Mesenchymal stem cell (in vitro differentiated cells and primary cell): ENCODE data around the gene WFDC13.
"Not testable (repeated sequence)": the region's sequence is repeated elsewhere in the genome, so short reads cannot be mapped to it uniquely, and the experiment has no call there.

ENCODE experiments used
- DNase-seq: peaks from one replicate; pipeline ENCODE4 v3.0.0-alpha.2; 2013
- H2AFZ ChIP-seq: one replicate; pipeline ENCODE4 v1.6.1; 2013; ENCODE audit warnings: low read depth, mild to moderate bottlenecking, control low read depth, inconsistent platforms, low read length, moderate library complexity
- H2AK5ac ChIP-seq: 2 replicates; pipeline ENCODE4 v1.6.1; 2013; ENCODE audit warnings: low read length, moderate library complexity, mild to moderate bottlenecking, inconsistent platforms; ENCODE audit not compliant: severe bottlenecking
- H2BK120ac ChIP-seq: one replicate; pipeline ENCODE4 v1.6.1; 2013; ENCODE audit warnings: low read depth, mild to moderate bottlenecking, inconsistent platforms, low read length, moderate library complexity
- H2BK12ac ChIP-seq, 2 experiments: one replicate each; pipeline ENCODE4 v1.6.1; 2013; ENCODE audit warnings: inconsistent platforms in 2 of 2, low read length in 2 of 2, mild to moderate bottlenecking in 2 of 2, moderate library complexity in 2 of 2, control low read depth in 1 of 2
- H2BK15ac ChIP-seq: one replicate; pipeline ENCODE4 v1.6.1; 2013; ENCODE audit warnings: mild to moderate bottlenecking, low read depth, inconsistent platforms; ENCODE audit not compliant: poor library complexity, severe bottlenecking
- H2BK5ac ChIP-seq: 2 replicates; pipeline ENCODE4 v1.6.1; 2013; ENCODE audit warnings: low read depth, mild to moderate bottlenecking, low read length, control low read depth, inconsistent platforms; ENCODE audit not compliant: poor library complexity, severe bottlenecking
- H3K14ac ChIP-seq, 2 experiments: one replicate each; pipeline ENCODE4 v1.6.1; 2013; ENCODE audit warnings: inconsistent platforms in 2 of 2, low read length in 2 of 2, control low read depth in 1 of 2, mild to moderate bottlenecking in 1 of 2, moderate library complexity in 1 of 2
- H3K18ac ChIP-seq, 2 experiments: one replicate each; pipeline ENCODE4 v1.6.1; 2013; ENCODE audit warnings: inconsistent platforms in 2 of 2, low read length in 2 of 2, control low read depth in 1 of 2, low read depth in 1 of 2, mild to moderate bottlenecking in 1 of 2
- H3K23ac ChIP-seq, 2 experiments: one replicate each; pipeline ENCODE4 v1.6.1; 2013; ENCODE audit warnings: inconsistent platforms in 2 of 2, low read length in 2 of 2, mild to moderate bottlenecking in 2 of 2, moderate library complexity in 2 of 2, control low read depth in 1 of 2
- H3K27ac ChIP-seq: 2 replicates; pipeline ENCODE4 v1.5.1; 2013; ENCODE audit warnings: mild to moderate bottlenecking, moderate library complexity, low read length, control low read depth, inconsistent platforms; ENCODE audit not compliant: poor library complexity, severe bottlenecking
- H3K27me3 ChIP-seq, 2 experiments: 2 replicates each; pipeline versions ENCODE4 v1.6.1 to v1.7.0; 2013; ENCODE audit warnings: low read length in 2 of 2, mild to moderate bottlenecking in 2 of 2, moderate library complexity in 2 of 2, control low read depth in 1 of 2, inconsistent platforms in 1 of 2; ENCODE audit not compliant: control insufficient read depth in 1 of 2, insufficient read depth in 1 of 2
- H3K36me3 ChIP-seq, 2 experiments: 2 replicates each; pipeline versions ENCODE4 v1.6.1 to v1.7.0; 2013; ENCODE audit warnings: low read length in 2 of 2, control low read depth in 1 of 2, inconsistent platforms in 1 of 2, low read depth in 1 of 2, mild to moderate bottlenecking in 1 of 2; ENCODE audit not compliant: insufficient read depth in 2 of 2, control insufficient read depth in 1 of 2
- H3K4ac ChIP-seq, 2 experiments: one replicate each; pipeline ENCODE4 v1.6.1; 2013; ENCODE audit warnings: inconsistent platforms in 2 of 2, low read length in 2 of 2, mild to moderate bottlenecking in 2 of 2, moderate library complexity in 2 of 2, control low read depth in 1 of 2, low read depth in 1 of 2
- H3K4me1 ChIP-seq: 2 replicates; pipeline ENCODE4 v1.6.1; 2013; ENCODE audit warnings: low read depth, low read length, control low read depth; ENCODE audit not compliant: control insufficient read depth, insufficient read depth
- H3K4me2 ChIP-seq: 2 replicates; pipeline ENCODE4 v1.6.1; 2013; ENCODE audit warnings: low read length, mild to moderate bottlenecking, inconsistent platforms; ENCODE audit not compliant: poor library complexity, severe bottlenecking
- H3K4me3 ChIP-seq, 2 experiments: 2 replicates each; pipeline versions ENCODE4 v1.5.1 to v1.7.0; 2013; ENCODE audit warnings: low read length in 2 of 2, mild to moderate bottlenecking in 2 of 2, control low read depth in 1 of 2, low read depth in 1 of 2; ENCODE audit not compliant: insufficient read depth in 1 of 2
- H3K79me1 ChIP-seq: replicated peaks from 2 replicates; pipeline ENCODE4 v1.6.1; 2013; ENCODE audit warnings: mild to moderate bottlenecking, control low read depth, low read length, inconsistent platforms; ENCODE audit not compliant: poor library complexity, severe bottlenecking
- H3K9ac ChIP-seq: 2 replicates; pipeline ENCODE4 v1.7.0; 2013; ENCODE audit warnings: mild to moderate bottlenecking, low read length, moderate library complexity
- H3K9me3 ChIP-seq: 2 replicates; pipeline ENCODE4 v1.7.0; 2013; ENCODE audit warnings: mild to moderate bottlenecking, low read length; ENCODE audit not compliant: control insufficient read depth
- H4K8ac ChIP-seq: one replicate; pipeline ENCODE4 v1.6.1; 2013; ENCODE audit warnings: inconsistent platforms, mild to moderate bottlenecking, low read length, moderate library complexity
- H4K91ac ChIP-seq: one replicate; pipeline ENCODE4 v1.6.1; 2013; ENCODE audit warnings: mild to moderate bottlenecking, low read length, inconsistent platforms
- WGBS: methylation state at CpG from one replicate; pipeline ENCODE4 v1.1.7; 2013; ENCODE audit warnings: mixed read lengths; 5-methylcytosine and 5-hydroxymethylcytosine counted together

The WFDC13 gene

DNA sequence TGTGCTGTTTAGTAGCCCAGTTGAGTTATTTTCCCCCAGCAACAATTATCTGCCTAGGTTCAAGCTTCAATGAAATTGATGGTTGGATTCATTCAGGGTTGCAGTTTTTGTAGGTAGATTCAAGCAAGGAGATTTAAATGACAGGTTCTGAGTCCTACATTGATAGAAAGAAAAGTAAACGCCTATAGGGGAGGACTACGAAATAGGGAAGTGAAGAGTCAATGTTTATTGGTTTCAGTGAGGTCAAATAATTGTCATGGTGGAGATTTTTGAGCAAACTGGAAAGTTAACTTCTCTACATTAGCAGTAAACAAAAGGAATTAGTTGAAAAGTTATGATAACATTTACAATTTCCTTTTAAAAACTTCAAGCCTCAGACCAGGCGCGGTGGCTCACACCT, 734 bp upstream of the WFDC13 start:
- H3K4me3 ChIP-seq = no peak overlapping the region
- no peak overlapping the region for H4K91ac ChIP-seq
- H2AFZ ChIP-seq = no peak overlapping the region
- 67% methylated on average over 4 of the region's 4 CpGs for WGBS
- no peaks in the 10 kb centered on the region for H3K79me1 ChIP-seq
- H2AK5ac ChIP-seq = no peak overlapping the region
- no peak overlapping the region for H2BK5ac ChIP-seq
- no peak overlapping the region for H3K18ac ChIP-seq
- H3K27ac ChIP-seq = no peak overlapping the region
- no peaks in the 10 kb centered on the region for H3K4me1 ChIP-seq
- H3K14ac ChIP-seq = no peak overlapping the region
- H3K36me3 ChIP-seq = no peaks in the 10 kb centered on the region
- H3K9me3 ChIP-seq = no peaks in the 10 kb centered on the region
- no peak overlapping the region for H2BK120ac ChIP-seq
- no peak overlapping the region for H2BK15ac ChIP-seq
- H3K4ac ChIP-seq = no peak overlapping the region
- no peak overlapping the region for H3K9ac ChIP-seq
- no peak overlapping the region for H3K4me2 ChIP-seq
- no peak overlapping the region for H3K23ac ChIP-seq
- no peak for DNase-seq
- no peak overlapping the region for H2BK12ac ChIP-seq
- no peaks in the 10 kb centered on the region for H3K27me3 ChIP-seq
- no peak overlapping the region for H4K8ac ChIP-seq

DNA sequence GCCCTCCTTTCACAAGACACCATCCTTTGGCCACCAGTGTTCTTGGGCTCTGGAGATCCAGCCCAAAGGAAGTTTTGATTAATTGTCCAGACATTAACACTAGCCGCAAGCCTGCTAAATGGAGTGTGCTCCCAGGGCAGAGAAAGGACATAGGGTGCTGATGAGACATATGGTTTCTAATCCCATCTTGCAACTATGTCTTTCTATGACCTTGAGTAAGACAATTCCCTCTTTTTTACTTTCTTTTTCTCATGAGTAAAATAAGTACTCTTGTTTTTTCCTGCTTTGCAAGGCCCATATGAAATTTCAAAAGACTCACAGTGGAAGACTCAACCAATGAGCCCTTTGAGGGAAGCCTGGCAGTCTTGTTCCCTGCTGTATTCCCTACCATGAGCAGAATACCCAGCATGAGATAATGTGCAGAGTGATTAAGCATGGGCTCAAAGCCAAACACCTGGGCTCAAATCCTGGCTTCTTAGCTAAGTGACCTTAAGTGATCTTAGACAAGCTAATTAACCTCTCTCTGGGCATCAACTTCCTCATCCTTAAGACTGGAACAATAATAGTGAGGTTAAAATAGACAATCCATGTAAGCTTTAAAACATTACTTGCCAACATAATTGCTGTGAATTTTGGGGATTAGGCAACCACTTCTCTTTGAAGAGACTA, 3.3 kb downstream of the WFDC13 start, which contains the start of gene WFDC10B:
TSS of gene WFDC10B (minus strand) at position 51 of the 669 bp plus-strand sequence. CDS start 19,027 bp downstream, outside the sequence.
- no peak for DNase-seq
- Histone ChIP-seq H3K27me3 (no peaks in the 10 kb centered on the region), H2BK12ac (no peak within 1 kb of the TSS), H3K4me1 (no peaks in the 10 kb centered on the region), H3K4me2 (no peak within 1 kb of the TSS), H3K9ac (no peak within 1 kb of the TSS), H3K36me3 (no peaks in the 10 kb centered on the region), H4K91ac (no peak within 1 kb of the TSS), H2AK5ac (no peak within 1 kb of the TSS), H4K8ac (no peak within 1 kb of the TSS), H3K4me3 (no peak within 1 kb of the TSS), H3K27ac (no peak within 1 kb of the TSS), H3K4ac (no peak within 1 kb of the TSS), H3K9me3 (no peaks in the 10 kb centered on the region), H3K23ac (no peak within 1 kb of the TSS), H2BK120ac (no peak within 1 kb of the TSS), H2BK5ac (no peak within 1 kb of the TSS), H3K79me1 (no peaks in the 10 kb centered on the region), H2BK15ac (no peak within 1 kb of the TSS), H3K14ac (no peak within 1 kb of the TSS), H2AFZ (no peak within 1 kb of the TSS), H3K18ac (no peak within 1 kb of the TSS)
- WGBS = 100% methylated on average over 1 of the region's 1 CpG

DNA sequence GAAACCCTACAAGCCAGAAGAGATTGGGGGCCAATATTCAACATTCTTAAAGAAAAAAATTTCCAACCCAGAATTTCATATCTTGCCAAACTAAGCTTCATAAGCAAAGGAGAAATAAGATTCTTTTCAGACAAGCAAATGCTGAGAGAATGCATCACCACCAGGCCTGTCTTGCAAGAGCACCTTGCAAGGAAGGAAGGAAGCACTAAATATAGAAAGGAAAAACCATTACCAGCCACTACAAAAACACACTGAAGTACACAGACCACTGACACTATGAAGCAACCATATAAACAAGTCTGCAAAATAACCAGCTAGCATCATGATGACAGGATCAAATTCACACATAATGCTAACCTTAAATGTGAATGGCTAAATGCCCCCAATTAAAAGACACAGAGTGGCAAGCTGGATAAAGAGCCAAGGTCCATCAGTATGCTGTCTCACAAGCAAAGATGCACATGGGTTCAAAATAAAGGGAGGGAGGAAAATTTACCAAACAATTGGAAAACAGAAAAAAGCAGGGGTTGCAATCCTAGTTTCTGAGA, 14.4 kb downstream of the WFDC13 start:
- not testable (repeated sequence) for H3K4ac ChIP-seq, H3K27me3 ChIP-seq, H4K91ac ChIP-seq, H3K27ac ChIP-seq, H3K9ac ChIP-seq, H2BK5ac ChIP-seq, H2AFZ ChIP-seq, H2BK12ac ChIP-seq, H3K4me1 ChIP-seq, H2AK5ac ChIP-seq, H2BK120ac ChIP-seq, H3K36me3 ChIP-seq, H3K79me1 ChIP-seq, H3K14ac ChIP-seq, H4K8ac ChIP-seq, H3K4me3 ChIP-seq, H3K18ac ChIP-seq, DNase-seq, H3K4me2 ChIP-seq, H2BK15ac ChIP-seq, H3K9me3 ChIP-seq, H3K23ac ChIP-seq

DNA sequence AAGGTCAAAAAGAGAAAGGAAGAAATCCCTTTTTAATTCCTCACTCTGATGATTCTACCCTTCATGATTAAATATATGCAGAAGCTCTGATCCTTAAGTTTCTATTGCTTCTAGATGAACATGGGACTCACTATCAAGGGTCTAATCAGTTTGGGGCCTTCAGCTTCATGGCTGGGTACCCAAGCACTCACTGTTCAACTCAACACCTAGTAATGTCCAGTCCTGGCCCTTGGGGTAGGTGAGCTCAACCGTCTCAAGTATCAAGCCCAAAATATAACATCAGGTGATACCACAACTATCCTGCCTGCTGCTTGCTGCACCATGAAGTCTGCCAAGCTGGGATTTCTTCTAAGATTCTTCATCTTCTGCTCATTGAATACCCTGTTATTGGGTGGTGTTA, 20.2 kb downstream of the WFDC13 start, which contains the start of gene SPINT4:
TSS of gene SPINT4 (plus strand) at position 301 of the 400 bp plus-strand sequence. CDS start at position 322, 21 bp downstream.
- H3K18ac ChIP-seq = no peak within 1 kb of the TSS
- H3K23ac ChIP-seq = no peak within 1 kb of the TSS
- H3K4me2 ChIP-seq = no peak within 1 kb of the TSS
- no peak within 1 kb of the TSS for H2BK12ac ChIP-seq
- H3K4me1 ChIP-seq = no peaks in the 10 kb centered on the region
- no peak for DNase-seq
- H3K4ac ChIP-seq = no peak within 1 kb of the TSS
- no peak within 1 kb of the TSS for H2BK5ac ChIP-seq
- 89% methylated on average over 1 of the region's 1 CpG for WGBS
- no peaks in the 10 kb centered on the region for H3K79me1 ChIP-seq
- H3K9me3 ChIP-seq = peaks cover 3% of the 10 kb centered on the region
- H3K36me3 ChIP-seq = no peaks in the 10 kb centered on the region
- no peak within 1 kb of the TSS for H3K27ac ChIP-seq
- H3K9ac ChIP-seq = no peak within 1 kb of the TSS
- no peaks in the 10 kb centered on the region for H3K27me3 ChIP-seq
- H3K4me3 ChIP-seq = no peak within 1 kb of the TSS
- no peak within 1 kb of the TSS for H3K14ac ChIP-seq
- H4K91ac ChIP-seq = no peak within 1 kb of the TSS
- no peak within 1 kb of the TSS for H2BK120ac ChIP-seq
- H2AK5ac ChIP-seq = no peak within 1 kb of the TSS
- H2AFZ ChIP-seq = no peak within 1 kb of the TSS
- H4K8ac ChIP-seq = no peak within 1 kb of the TSS
- no peak within 1 kb of the TSS for H2BK15ac ChIP-seq
